ENCODE measurements around the gene TTC27. TPM values are rescaled to one million over a fixed set of nuclear protein-coding genes. Genes with fewer than 3 reads are reported as not detected.

TTC27 gene
- total RNA-seq, 1 donor = 30.0 TPM

DNA sequence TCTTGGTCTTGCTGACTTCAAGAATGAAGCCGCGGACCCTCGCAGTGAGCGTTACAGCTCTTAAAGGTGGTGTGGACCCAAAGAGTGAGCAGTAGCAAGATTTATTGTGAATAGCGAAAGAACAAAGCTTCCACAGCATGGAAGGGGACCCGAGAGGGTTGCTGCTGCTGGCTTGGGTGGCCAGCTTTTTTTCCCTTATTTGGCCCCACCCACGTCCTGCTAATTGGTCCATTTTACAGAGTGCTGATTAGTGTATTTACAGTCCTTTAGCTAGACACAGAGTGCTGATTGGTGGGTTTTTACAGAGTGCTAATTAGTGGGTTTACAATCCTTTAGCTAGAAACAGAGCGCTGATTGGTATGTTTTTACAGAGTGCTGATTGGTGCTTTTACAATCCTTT lies 230.9 kb downstream of the TTC27 start:
- TF ChIP-seq, protein P1, sequence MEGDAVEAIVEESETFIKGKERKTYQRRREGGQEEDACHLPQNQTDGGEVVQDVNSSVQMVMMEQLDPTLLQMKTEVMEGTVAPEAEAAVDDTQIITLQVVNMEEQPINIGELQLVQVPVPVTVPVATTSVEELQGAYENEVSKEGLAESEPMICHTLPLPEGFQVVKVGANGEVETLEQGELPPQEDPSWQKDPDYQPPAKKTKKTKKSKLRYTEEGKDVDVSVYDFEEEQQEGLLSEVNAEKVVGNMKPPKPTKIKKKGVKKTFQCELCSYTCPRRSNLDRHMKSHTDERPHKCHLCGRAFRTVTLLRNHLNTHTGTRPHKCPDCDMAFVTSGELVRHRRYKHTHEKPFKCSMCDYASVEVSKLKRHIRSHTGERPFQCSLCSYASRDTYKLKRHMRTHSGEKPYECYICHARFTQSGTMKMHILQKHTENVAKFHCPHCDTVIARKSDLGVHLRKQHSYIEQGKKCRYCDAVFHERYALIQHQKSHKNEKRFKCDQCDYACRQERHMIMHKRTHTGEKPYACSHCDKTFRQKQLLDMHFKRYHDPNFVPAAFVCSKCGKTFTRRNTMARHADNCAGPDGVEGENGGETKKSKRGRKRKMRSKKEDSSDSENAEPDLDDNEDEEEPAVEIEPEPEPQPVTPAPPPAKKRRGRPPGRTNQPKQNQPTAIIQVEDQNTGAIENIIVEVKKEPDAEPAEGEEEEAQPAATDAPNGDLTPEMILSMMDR (IDR thresholded peaks at IDR 0.05; ENCODE audit: insufficient read depth, low read length) = no peak
- no peak overlapping the region for H3K4me3 ChIP-seq (ENCODE audit: low read depth, low read length)
- DNase-seq (ENCODE audit: low read depth) = no peak

DNA sequence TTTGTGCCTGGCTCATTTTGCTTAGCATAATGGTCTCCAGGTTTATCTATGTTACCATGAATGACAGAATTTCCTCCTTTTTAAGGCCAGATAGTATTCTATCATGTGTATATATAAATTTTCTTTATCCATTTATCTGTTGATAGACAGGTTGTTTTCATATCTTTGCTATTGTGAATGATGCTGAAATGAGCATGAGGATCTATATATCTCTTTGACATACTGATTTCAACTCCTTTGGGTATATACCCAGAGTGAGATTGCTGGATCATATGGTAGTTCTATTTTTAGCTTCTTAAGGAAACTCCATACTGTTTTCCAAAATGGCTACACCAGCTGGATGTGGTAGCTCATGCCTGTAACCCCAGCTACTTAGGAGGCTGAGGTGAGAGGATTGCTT lies 232.5 kb downstream of the TTC27 start:
- TF ChIP-seq, protein P1 (IDR thresholded peaks at IDR 0.05; ENCODE audit: insufficient read depth, low read length) = no peak

DNA sequence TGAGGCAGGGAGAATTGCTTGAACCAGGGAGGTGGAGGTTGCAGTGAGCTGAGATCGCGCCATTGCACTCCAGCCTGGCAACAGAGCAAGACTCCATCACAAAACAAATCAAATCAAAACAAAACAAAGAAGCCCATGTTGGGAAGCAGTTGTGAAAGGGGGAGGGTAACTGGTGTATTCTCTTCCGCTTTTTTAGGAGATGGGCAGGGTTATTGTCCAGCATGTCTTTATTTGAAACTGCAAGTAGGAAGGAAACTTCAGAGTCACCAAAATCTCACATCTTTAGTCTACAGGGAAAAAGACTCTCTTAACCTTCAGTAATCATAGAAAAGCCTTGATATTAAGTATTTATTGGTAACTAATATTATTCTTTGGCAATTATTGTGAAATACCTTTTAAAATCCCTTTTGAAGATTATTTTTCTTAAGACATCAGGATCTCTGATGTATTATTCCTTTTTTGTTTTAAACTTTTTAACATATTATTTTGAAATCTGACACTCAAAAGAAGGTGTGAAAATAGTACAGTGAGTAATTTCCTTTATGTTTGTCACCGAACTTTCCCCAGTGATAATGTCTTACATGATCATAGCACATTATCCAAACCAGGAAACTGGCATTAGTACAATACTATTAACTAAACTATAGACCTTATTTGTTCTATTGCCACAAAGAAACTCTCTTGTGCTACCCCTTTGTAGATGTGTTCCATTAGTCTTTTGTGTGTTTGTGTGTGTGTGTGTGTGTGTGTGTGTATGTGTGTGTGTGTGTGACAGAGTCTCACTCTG lies 234.6 kb downstream of the TTC27 start:
- no peak overlapping the region for H3K4me3 ChIP-seq (ENCODE audit: low read depth, low read length)
- TF ChIP-seq, protein P1 (IDR thresholded peaks at IDR 0.05; ENCODE audit: insufficient read depth, low read length) = no peak
- DNase-seq (ENCODE audit: low read depth) = no peak

More for the DNA sequence above, 232.5 kb downstream of the TTC27 start:
- no peak for DNase-seq (ENCODE audit: low read depth)
- H3K4me3 ChIP-seq (ENCODE audit: low read depth, low read length) = no peak overlapping the region

DNA sequence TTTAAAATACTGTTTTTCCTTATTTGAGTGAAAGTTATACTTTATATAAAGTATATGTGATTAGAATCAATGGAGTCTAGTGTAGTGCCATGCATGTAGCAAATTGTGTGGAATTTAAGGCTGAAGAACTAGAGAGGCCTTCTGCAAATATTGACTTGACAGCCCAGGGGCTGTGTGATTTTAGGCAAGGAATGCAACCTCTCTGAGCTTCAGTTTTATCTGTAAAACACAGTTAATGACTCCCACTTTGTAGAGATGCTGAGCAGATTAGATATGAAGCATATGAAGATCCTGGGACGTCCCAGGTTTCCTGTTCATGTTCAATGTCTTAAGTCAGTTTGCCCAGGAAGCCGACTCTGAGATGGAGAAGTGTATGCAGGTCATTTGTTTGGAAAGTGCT lies 235.5 kb downstream of the TTC27 start:
- no peak overlapping the region for H3K4me3 ChIP-seq (ENCODE audit: low read depth, low read length)
- TF ChIP-seq, protein P1 (IDR thresholded peaks at IDR 0.05; ENCODE audit: insufficient read depth, low read length) = no peak
- DNase-seq (ENCODE audit: low read depth) = no peak

DNA sequence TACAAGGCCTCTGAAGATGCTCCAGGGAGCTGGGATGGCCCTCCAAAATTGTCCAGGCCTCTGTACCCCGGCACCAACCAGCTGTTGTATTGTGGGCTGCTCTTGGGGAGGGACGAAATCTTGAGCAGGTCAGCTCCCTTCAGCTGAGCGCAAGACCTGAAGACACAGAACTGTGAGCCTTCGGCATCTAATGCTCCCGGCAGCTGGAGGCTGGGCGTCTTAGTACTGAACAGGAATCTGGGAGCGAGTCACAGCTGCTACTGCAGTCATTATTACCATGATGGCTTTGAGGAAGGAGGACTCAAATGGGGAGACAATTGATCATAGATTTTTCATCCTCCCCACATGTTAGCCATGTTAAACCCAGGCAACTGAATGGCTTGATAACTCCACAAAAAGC lies 236.0 kb downstream of the TTC27 start:
- no peak overlapping the region for H3K4me3 ChIP-seq (ENCODE audit: low read depth, low read length)
- TF ChIP-seq, protein P1 (IDR thresholded peaks at IDR 0.05; ENCODE audit: insufficient read depth, low read length) = no peak
- peak; percentile 13 for DNase-seq (ENCODE audit: low read depth)

DNA sequence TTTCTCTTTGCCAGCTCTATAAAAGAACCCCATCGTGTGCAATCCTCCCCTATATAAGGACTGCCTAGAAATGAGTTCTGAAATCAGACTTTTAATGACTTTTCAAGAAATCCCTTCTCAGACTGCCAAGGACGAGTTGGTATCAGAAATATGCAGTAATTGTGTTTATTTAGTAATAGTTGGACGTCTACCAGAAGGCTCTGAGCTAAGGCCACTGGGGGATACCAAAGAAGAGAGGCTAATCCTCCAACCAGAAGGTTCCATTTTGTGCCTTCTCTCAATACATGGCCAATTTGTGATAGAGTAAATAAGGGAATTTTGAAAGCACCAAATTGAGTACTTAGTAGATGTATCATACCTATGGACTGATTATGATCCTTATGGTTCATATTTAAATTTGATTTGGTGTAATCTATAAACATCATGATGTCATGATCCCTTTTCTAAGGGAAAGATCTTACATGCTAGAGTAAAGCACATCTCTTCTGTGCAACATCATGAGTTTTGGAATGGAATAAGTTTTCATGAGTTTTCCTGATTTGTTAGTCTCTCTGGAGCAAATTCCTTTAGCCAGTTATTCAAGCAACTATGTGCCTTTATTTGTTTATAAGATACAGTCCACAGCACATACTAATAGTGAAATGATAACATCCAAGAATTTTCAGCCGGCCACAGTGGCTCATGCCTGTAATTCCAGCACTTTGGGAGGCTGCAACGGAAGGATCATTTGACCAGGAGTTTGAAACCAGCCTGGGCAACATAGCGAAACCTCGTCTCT lies 236.7 kb downstream of the TTC27 start:
- TF ChIP-seq, protein P1 (IDR thresholded peaks at IDR 0.05; ENCODE audit: insufficient read depth, low read length) = no peak
- DNase-seq (ENCODE audit: low read depth) = peak; percentile 90
- no peak overlapping the region for H3K4me3 ChIP-seq (ENCODE audit: low read depth, low read length)
